Esophagus (tissue), 2 donors: Measurements from ENCODE around the gene MTA3. TPM values are rescaled to one million over a fixed set of nuclear protein-coding genes. Genes with fewer than 3 reads are reported as not detected.
"Not testable (repeated sequence)": the region's sequence is repeated elsewhere in the genome, so short reads cannot be mapped to it uniquely, and the experiment has no call there.

Source experiments
- H3K27ac ChIP-seq, 2 donors: one replicate each; pipeline ENCODE4 v1.5.1; 2013; ENCODE audit warnings: low read depth in 2 of 2, mild to moderate bottlenecking in 2 of 2, inconsistent platforms in 1 of 2, low read length in 1 of 2, moderate library complexity in 1 of 2
- H3K27me3 ChIP-seq, 2 donors: one replicate each; pipeline ENCODE4 v1.6.1; 2013; ENCODE audit warnings: low read length in 2 of 2, control low read depth in 1 of 2, mild to moderate bottlenecking in 1 of 2; ENCODE audit not compliant: insufficient read depth in 2 of 2, control insufficient read depth in 1 of 2
- H3K36me3 ChIP-seq, 2 donors: one replicate each; pipeline ENCODE4 v1.6.1; 2013; ENCODE audit warnings: low read length in 1 of 2; ENCODE audit not compliant: control insufficient read depth in 2 of 2, insufficient read depth in 2 of 2
- H3K4me1 ChIP-seq, 2 donors: one replicate each; pipeline ENCODE4 v1.6.1; 2013; ENCODE audit warnings: low read length in 1 of 2; ENCODE audit not compliant: control insufficient read depth in 2 of 2, insufficient read depth in 2 of 2
- H3K4me3 ChIP-seq, 2 donors: one replicate each; pipeline ENCODE4 v1.5.1; 2013; ENCODE audit warnings: low read length in 2 of 2, mild to moderate bottlenecking in 2 of 2, low read depth in 1 of 2, moderate library complexity in 1 of 2
- H3K9me3 ChIP-seq, 2 donors: one replicate each; pipeline ENCODE4 v1.6.1; 2013; ENCODE audit warnings: mild to moderate bottlenecking in 2 of 2, low read depth in 1 of 2, low read length in 1 of 2, moderate library complexity in 1 of 2; ENCODE audit not compliant: control insufficient read depth in 2 of 2, insufficient read depth in 1 of 2
- WGBS, 2 donors: extraction: QIAGEN DNeasy Blood & Tissue Kit; methylation state at CpG; one replicate each; pipeline ENCODE4 v1.1.7; 2013; 5-methylcytosine and 5-hydroxymethylcytosine counted together
- polyA plus RNA-seq, 2 donors: library from polyadenylated mRNA; stranded (reverse); fragments of 200-250 nt; gene quantifications; one replicate each; pipeline ENCODE4 v1.2.3, GENCODE V29; 2013
- donor health status: healthy with polysubstance abuse.
- donor health status: Bipolar disorder and iron deficiency.

The MTA3 gene
- polyA plus RNA-seq, 2 donors: 31.7 to 55.3 TPM

DNA sequence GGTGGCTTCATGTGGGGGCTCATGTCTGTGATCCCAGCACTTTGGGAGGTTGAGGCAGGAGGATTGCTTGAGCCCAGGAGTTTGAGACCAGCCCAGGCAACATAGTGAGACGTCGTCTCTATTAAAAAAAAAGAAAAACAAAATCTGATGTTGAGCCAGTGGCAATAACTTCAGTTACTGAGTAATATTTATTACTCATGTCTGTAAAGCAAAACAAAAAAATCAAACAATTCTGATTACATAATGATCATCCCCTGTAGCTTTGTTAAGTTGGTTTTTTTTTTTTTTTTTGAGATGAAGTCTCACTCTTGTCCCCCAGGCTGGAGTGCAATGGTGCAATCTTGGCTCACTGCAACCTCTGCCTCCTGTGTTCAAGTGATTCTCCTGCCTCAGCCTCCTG lies 73.9 kb downstream of the MTA3 start:
- H3K4me3 ChIP-seq, H3K4me1 ChIP-seq, H3K36me3 ChIP-seq, H3K27me3 ChIP-seq, H3K27ac ChIP-seq, H3K9me3 ChIP-seq: not testable (repeated sequence)
- 93% methylated on average over 2 of the region's 2 CpGs for WGBS, 2 donors

DNA sequence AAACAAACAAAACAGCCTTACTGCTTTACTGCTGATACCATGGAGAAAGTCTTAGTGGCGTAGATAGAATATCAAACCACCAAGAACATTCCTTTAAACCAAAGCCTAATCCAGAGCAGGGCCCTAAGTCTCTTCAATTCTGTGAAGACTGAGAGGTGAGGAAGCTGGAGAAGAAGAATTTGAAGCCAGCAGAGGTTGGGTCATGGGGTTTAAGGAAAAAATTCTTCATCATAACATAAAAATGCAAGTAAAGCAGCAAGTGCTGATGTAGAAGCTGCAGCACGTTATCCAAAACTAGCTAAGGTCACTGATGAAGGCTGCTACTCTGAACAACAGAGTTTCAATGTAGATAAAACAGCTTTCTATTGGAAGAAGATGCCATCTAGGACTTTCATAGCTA lies 77.1 kb downstream of the MTA3 start:
- Histone ChIP-seq H3K4me3 (no peak overlapping the region), H3K4me1 (no peaks in the 10 kb centered on the region), H3K27ac (no peak overlapping the region), H3K36me3 (peaks cover 0 to 2% of the 10 kb centered on the region in 2 donors), H3K27me3 (no peaks in the 10 kb centered on the region), H3K9me3 (no peaks in the 10 kb centered on the region)
- 96% methylated on average over 2 of the region's 2 CpGs for WGBS, 2 donors

DNA sequence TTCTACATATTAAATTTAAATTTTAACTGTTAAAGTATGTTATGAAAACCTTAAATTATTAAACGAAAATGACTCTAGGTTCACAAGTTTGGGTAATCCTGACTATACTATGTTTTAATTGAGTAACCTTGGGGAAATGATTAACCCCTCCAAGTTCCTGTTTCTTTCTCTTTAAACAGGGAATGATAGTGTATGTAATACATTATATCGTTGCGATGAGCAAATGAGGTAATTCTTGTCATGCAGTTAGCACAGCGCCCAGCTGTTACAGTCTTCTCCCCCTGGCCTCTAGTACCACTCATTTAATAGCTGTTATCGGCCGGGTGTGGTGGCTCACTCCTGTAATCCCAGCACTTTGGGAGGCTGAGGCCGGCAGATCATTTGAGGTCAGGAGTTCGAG lies 80.4 kb downstream of the MTA3 start:
- WGBS, 2 donors: 94 to 95% methylated on average over 8 of the region's 8 CpGs
- no peak overlapping the region for H3K27ac ChIP-seq
- peaks cover 0 to 2% of the 10 kb centered on the region in 2 donors for H3K36me3 ChIP-seq
- no peaks in the 10 kb centered on the region for H3K27me3 ChIP-seq
- H3K4me3 ChIP-seq: no peak overlapping the region
- H3K9me3 ChIP-seq: no peaks in the 10 kb centered on the region
- H3K4me1 ChIP-seq: no peaks in the 10 kb centered on the region

DNA sequence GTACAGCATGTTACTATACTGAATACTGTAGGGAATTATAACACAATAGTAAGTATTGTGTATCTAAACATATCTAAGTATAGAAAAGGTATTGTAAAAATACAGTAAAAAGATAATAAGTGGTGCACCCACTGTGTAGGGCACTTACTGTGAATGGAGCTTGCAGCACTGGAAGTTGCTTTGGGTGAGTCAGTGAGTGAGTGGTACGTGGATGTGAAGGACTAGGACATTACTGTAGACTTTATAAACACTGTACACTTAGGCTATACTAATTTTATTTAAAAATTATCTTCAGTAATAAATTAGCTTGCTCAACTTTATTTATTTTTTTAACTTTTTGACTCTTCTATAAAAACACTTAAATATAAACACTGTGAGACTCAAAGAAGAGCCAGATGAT lies 82.6 kb downstream of the MTA3 start:
- Histone ChIP-seq H3K36me3 (no peaks in the 10 kb centered on the region), H3K4me1 (peaks cover 0 to 3% of the 10 kb centered on the region in 2 donors), H3K27me3 (no peaks in the 10 kb centered on the region), H3K9me3 (no peaks in the 10 kb centered on the region), H3K27ac (no peak overlapping the region), H3K4me3 (no peak overlapping the region)
- 91 to 93% methylated on average over 1 of the region's 1 CpG for WGBS, 2 donors

DNA sequence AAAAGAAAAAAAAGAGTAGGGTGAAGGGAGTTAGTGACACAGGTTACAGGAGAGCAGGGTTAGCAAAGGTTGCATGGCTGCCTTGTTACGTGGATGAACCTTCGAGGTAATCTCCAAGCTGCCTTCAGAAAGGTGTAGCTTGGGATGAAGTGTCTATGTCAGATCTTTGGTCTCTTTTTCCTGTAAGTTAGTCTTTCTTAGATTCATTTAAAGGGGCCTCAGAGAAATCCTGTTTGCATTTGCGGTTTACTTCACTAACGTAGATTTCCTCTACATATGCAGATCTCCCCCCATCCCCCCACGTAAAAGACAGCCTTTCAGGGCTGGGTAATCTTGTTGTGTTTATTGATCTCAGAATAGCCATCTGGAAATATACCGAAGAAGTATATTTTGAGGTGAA lies 83.7 kb downstream of the MTA3 start:
- Histone ChIP-seq H3K27ac (no peak overlapping the region), H3K27me3 (no peaks in the 10 kb centered on the region)
- WGBS, 2 donors: 81 to 89% methylated on average over 6 of the region's 6 CpGs

DNA sequence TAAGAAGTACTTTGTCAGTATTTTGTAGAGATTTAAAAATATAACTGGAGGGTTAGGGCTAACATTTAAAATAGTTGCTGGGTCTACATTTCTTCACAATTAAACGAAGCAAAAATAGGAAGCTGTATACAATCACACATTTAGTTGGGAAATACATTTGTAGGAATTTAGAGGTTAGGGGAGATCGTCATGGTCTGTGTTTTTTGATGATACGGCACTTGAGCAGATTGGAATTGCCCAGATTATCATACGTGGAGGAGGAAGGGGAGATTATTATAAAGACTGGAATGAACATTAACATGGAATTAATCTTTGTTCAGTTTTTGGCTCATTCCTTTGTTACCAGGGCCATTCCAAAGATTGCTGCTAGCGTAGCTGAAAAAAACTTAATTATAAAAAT lies 84.6 kb downstream of the MTA3 start:
- Histone ChIP-seq H3K27ac (no peak overlapping the region), H3K27me3 (no peaks in the 10 kb centered on the region), H3K36me3 (no peaks in the 10 kb centered on the region), H3K4me1 (peaks cover 0 to 3% of the 10 kb centered on the region in 2 donors), H3K9me3 (no peaks in the 10 kb centered on the region), H3K4me3 (no peak overlapping the region)
- WGBS, 2 donors: 77 to 80% methylated on average over 5 of the region's 5 CpGs

More for the DNA sequence above, 83.7 kb downstream of the MTA3 start:
- H3K4me1 ChIP-seq: peaks cover 0 to 3% of the 10 kb centered on the region in 2 donors
- no peak overlapping the region for H3K4me3 ChIP-seq
- no peaks in the 10 kb centered on the region for H3K36me3 ChIP-seq
- H3K9me3 ChIP-seq: no peaks in the 10 kb centered on the region

DNA sequence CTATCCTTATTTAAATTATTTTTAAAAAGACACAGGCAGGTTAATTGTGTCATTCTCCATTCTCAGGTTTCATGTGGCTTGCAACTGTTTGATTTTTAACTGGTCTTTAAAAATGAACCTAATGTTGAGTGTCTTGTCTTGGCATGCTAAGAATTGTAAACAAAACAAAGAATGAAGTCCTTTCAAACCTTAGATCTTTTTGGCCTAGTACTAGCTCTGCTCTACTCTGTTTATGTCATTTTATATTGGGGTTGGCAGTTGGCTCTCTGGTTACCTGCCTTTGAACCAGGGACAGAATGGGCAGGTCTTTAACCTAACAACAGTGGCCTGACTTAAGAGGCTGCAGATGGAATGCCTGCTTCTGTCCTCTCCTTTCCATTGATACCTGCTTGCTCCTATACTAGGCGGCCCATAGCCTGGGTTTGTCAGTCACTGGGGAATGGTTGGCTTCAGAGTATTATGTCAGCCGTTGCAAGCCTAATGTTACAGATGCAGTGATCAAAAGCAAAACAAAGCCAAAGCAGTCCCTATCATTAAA lies 85.5 kb downstream of the MTA3 start:
- H3K4me3 ChIP-seq: no peak overlapping the region
- H3K4me1 ChIP-seq: peaks cover 0 to 3% of the 10 kb centered on the region in 2 donors
- H3K27ac ChIP-seq: no peak overlapping the region
- WGBS, 2 donors: 72 to 90% methylated on average over 2 of the region's 2 CpGs
- H3K9me3 ChIP-seq: no peaks in the 10 kb centered on the region
- no peaks in the 10 kb centered on the region for H3K27me3 ChIP-seq
- H3K36me3 ChIP-seq: no peaks in the 10 kb centered on the region

DNA sequence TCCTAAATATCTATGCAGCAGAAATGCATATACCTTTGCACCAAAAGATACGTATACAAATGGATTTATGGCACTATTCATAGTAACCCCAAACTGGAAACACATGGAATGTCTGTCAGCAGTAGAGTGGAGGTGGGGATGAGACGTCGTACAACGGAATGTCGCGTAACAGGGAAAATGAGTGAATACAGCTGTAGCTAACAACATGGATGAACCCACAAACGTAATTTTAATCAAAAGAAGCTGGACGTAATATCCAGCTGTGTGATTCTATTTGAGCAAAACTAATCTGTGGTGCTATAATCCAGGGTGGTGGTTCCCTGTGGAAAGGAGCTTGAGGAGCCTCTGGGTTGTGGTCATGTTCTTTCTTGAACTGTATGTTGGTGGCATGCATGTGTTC lies 89.9 kb downstream of the MTA3 start:
- peaks cover 0 to 3% of the 10 kb centered on the region in 2 donors for H3K4me1 ChIP-seq
- H3K4me3 ChIP-seq: no peak overlapping the region
- WGBS, 2 donors: 84 to 93% methylated on average over 8 of the region's 8 CpGs
- H3K27me3 ChIP-seq: no peaks in the 10 kb centered on the region
- no peaks in the 10 kb centered on the region for H3K36me3 ChIP-seq
- no peaks in the 10 kb centered on the region for H3K9me3 ChIP-seq
- H3K27ac ChIP-seq: no peak overlapping the region

DNA sequence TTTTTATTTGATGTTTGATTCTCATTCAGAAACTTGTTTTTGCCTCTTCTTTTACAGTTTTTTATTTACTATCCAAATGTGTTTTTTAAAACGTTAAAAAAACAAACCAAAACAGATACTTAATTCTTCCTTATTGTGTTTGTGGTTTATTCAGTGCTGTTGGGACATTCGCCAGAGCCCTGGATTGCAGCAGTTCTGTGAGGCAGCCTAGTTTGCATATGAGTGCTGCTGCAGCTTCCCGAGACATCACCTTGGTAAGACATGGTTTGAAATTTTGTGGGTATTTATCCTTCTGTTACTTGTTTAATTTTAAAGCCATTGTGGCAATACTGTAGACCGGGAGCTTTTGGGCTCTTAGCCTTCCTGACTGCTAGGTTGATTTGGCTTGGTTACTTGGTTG lies 91.2 kb downstream of the MTA3 start:
- Histone ChIP-seq H3K27me3 (no peaks in the 10 kb centered on the region), H3K9me3 (no peaks in the 10 kb centered on the region), H3K4me3 (no peak overlapping the region), H3K27ac (no peak overlapping the region), H3K4me1 (no peaks in the 10 kb centered on the region), H3K36me3 (no peaks in the 10 kb centered on the region)
- WGBS, 2 donors: 70 to 71% methylated on average over 4 of the region's 4 CpGs

DNA sequence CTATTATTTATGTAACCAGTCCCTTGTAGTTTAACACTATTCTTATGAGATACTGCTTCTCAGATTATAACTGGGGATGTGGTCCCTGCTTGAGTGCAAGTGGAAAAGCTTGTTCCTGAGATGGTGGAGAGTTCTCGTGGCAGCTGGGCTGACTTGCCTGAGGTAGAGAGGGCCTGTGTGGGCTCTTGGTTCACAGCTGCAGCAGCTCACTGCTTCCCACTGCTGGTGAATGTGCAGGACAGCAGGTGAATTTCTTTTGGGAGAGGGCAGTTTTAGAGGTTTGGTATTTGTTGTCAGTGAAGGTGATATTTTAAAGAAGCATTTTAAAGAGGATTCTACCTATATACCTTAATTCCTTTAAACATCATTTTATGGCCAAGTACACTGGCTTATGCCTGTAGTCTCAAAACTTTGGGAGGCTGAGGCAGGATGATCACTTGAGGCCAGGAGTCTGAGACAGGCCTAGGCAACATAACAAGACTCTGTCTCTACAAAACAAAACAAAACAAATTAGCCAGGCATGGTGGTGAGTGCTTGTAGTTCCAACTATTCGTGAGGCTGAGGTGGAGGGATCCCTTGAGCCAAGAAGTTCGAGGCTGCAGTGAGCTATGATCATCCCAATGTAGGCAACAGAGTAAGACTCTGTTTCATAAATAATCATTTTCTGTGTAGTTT lies 94.8 kb downstream of the MTA3 start:
- WGBS, 2 donors: 29 to 32% methylated on average over 3 of the region's 3 CpGs
- Histone ChIP-seq H3K9me3 (no peaks in the 10 kb centered on the region), H3K4me3 (no peak overlapping the region), H3K27ac (no peak overlapping the region), H3K36me3 (no peaks in the 10 kb centered on the region), H3K27me3 (no peaks in the 10 kb centered on the region), H3K4me1 (no peaks in the 10 kb centered on the region)
